Body of pancreas (tissue), 4 donors: Measurements from ENCODE around the gene ETFDH.

ENCODE experiments used
- POLR2A ChIP-seq, 3 donors: fragments of 450-650 bp; IDR thresholded peaks; one replicate each; pipeline ENCODE4 v1.6.1; 2016; ENCODE audit warnings: antibody characterized with exemption in 3 of 3, mild to moderate bottlenecking in 2 of 3
- TF ChIP-seq, protein P1 (sequence below), 7 experiments: fragments of 450-650 bp in 4 of 7; fragments of 200-600 bp in 3 of 7; sonication (generic) in 3 of 7; IDR thresholded peaks; one replicate each; pipeline ENCODE4 v1.5.1; 2016 to 2019; ENCODE audit warnings: antibody characterized with exemption in 7 of 7

DNA sequence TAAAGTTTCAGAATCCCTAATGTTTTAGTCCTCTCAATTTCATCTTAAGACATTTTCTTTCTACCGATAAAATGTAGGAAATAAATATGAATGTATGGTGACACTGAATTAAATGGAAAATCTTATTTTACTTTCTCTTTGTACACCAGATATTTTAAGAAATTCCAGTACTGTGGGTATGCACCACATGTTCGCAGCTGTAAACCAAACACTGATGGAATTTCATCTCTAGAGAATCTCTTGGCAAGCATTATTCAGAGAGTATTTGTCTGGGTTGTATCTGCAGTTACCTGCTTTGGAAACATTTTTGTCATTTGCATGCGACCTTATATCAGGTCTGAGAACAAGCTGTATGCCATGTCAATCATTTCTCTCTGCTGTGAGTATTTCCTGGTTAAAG, 27.3 kb upstream of the ETFDH start:
- TF ChIP-seq, protein P1, sequence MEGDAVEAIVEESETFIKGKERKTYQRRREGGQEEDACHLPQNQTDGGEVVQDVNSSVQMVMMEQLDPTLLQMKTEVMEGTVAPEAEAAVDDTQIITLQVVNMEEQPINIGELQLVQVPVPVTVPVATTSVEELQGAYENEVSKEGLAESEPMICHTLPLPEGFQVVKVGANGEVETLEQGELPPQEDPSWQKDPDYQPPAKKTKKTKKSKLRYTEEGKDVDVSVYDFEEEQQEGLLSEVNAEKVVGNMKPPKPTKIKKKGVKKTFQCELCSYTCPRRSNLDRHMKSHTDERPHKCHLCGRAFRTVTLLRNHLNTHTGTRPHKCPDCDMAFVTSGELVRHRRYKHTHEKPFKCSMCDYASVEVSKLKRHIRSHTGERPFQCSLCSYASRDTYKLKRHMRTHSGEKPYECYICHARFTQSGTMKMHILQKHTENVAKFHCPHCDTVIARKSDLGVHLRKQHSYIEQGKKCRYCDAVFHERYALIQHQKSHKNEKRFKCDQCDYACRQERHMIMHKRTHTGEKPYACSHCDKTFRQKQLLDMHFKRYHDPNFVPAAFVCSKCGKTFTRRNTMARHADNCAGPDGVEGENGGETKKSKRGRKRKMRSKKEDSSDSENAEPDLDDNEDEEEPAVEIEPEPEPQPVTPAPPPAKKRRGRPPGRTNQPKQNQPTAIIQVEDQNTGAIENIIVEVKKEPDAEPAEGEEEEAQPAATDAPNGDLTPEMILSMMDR (IDR thresholded peaks at IDR 0.05): no peak
- no peak for TF ChIP-seq POLR2A (IDR thresholded peaks at IDR 0.05)
